Measurements from ENCODE around the gene PBX2.

Gene PBX2

GRCh38 chr6:32151181-32151862 lies 38.7 kb downstream of the PBX2 start:
- DNase-seq (ENCODE audit: low spot score): no peak
- POLR2A ChIA-PET (ENCODE audit: low non-redundant PET): no interaction called here
- CTCF ChIA-PET: interaction anchor here (0.5 kb wide), 2 partner anchors 20 to 98 kb away, joined by 3 to 4 read pairs; no protein-coding TSS in a partner anchor
- H3K27ac ChIP-seq: peak overlapping the region; percentile 97
- TF ChIP-seq CTCF (conservative IDR thresholded peaks at IDR 0.05; ENCODE audit: low read depth): no peak

- no peak for DNase-seq (ENCODE audit: low spot score)
- no peak for TF ChIP-seq CTCF (conservative IDR thresholded peaks at IDR 0.05; ENCODE audit: low read depth)
- peak overlapping the region; percentile 97; the same call in 1 of the 2 replicates for H3K27ac ChIP-seq
- POLR2A ChIA-PET (ENCODE audit: low non-redundant PET): no interaction called here
- CTCF ChIA-PET: interaction anchor here (0.5 kb wide), 1 partner anchor 99 kb away, joined by 3 read pairs; no protein-coding TSS in a partner anchor
Measured at GRCh38 chr6:32149932-32150870, 39.8 kb downstream of the PBX2 start.

- peak overlapping the region; percentile 54 for H3K27ac ChIP-seq
- ChIA-PET CTCF (no interaction called here), POLR2A (ENCODE audit: low non-redundant PET) (no interaction called here)
- no peak for DNase-seq (ENCODE audit: low spot score)
- TF ChIP-seq CTCF (conservative IDR thresholded peaks at IDR 0.05; ENCODE audit: low read depth): no peak; the same call in 1 of the 2 replicates
Measured at GRCh38 chr6:32149092-32149755, 40.8 kb downstream of the PBX2 start.

- peak overlapping the region; percentile 54 for H3K27ac ChIP-seq
- ChIA-PET POLR2A (ENCODE audit: low non-redundant PET) (no interaction called here), CTCF (no interaction called here)
- peak; percentile 58 for TF ChIP-seq CTCF (conservative IDR thresholded peaks at IDR 0.05; ENCODE audit: low read depth)
- peak; percentile 64 for DNase-seq (ENCODE audit: low spot score)
Measured at GRCh38 chr6:32148289-32149091, 41.5 kb downstream of the PBX2 start.

- DNase-seq (ENCODE audit: low spot score): no peak
- POLR2A ChIA-PET (ENCODE audit: low non-redundant PET): no interaction called here
- CTCF ChIA-PET: interaction anchor here (0.6 kb wide), 1 partner anchor 29 kb away, joined by 3 read pairs; no protein-coding TSS in a partner anchor
- no peak for TF ChIP-seq CTCF (conservative IDR thresholded peaks at IDR 0.05; ENCODE audit: low read depth)
- no peak overlapping the region for H3K27ac ChIP-seq
Measured at GRCh38 chr6:32147401-32148132, 42.4 kb downstream of the PBX2 start.
